ENCODE data around the gene SLC12A7. TPM values are rescaled to one million over a fixed set of nuclear protein-coding genes. Genes with fewer than 3 reads are reported as not detected.

The SLC12A7 gene
- total and polyA plus RNA-seq, 3 donors from 2014 or later: 73.2 to 212 (median 168) TPM

GRCh38 chr5:1041225-1042143 is 70.4 kb downstream of the SLC12A7 start:
- H3K36me3 ChIP-seq (ENCODE audit: low read depth, missing control alignments): no peaks in the 10 kb centered on the region
- no peak overlapping the region for H3K27ac ChIP-seq
- no peaks in the 10 kb centered on the region for H3K27me3 ChIP-seq
- no peaks in the 10 kb centered on the region for H3K9me3 ChIP-seq
- DNase-seq: no peak
- H3K4me1 ChIP-seq: no peaks in the 10 kb centered on the region
- no peak for TF ChIP-seq POLR2A (IDR thresholded peaks at IDR 0.05)
- TF ChIP-seq, protein P1, sequence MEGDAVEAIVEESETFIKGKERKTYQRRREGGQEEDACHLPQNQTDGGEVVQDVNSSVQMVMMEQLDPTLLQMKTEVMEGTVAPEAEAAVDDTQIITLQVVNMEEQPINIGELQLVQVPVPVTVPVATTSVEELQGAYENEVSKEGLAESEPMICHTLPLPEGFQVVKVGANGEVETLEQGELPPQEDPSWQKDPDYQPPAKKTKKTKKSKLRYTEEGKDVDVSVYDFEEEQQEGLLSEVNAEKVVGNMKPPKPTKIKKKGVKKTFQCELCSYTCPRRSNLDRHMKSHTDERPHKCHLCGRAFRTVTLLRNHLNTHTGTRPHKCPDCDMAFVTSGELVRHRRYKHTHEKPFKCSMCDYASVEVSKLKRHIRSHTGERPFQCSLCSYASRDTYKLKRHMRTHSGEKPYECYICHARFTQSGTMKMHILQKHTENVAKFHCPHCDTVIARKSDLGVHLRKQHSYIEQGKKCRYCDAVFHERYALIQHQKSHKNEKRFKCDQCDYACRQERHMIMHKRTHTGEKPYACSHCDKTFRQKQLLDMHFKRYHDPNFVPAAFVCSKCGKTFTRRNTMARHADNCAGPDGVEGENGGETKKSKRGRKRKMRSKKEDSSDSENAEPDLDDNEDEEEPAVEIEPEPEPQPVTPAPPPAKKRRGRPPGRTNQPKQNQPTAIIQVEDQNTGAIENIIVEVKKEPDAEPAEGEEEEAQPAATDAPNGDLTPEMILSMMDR (IDR thresholded peaks at IDR 0.05): no peak
- no peak overlapping the region for H3K4me3 ChIP-seq
- intact Hi-C loops (cut with DNase I; ENCODE audit: low total_unique reads): no loop called here
- WGBS, 2 donors: 68 to 75% methylated on average over 15 of the region's 15 CpGs

DNA sequence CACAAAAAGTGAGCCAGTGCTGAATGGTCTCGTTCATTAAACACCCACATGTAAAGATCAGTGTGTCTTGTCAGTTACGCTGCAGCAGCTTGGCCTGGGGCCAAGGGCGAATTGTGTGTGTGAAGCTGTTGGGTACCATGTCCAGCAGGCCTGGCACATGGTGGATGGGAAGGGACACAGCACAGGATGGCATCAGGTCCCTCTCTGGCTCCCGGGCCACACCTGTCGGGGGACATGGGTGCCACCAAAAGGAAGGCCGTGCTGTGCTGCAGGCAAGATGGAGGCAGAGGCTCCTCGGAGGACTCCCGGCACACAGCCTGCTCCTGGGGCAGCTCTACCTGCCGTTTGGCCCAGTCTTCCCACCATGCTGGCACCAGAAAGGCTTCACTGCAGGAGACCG is 71.3 kb downstream of the SLC12A7 start:
- H3K4me3 ChIP-seq: no peak overlapping the region
- no peaks in the 10 kb centered on the region for H3K4me1 ChIP-seq
- no peak for DNase-seq
- no peaks in the 10 kb centered on the region for H3K9me3 ChIP-seq
- H3K27me3 ChIP-seq: no peaks in the 10 kb centered on the region
- TF ChIP-seq POLR2A (IDR thresholded peaks at IDR 0.05): no peak
- TF ChIP-seq, protein P1 (IDR thresholded peaks at IDR 0.05): no peak
- H3K36me3 ChIP-seq (ENCODE audit: low read depth, missing control alignments): no peaks in the 10 kb centered on the region
- intact Hi-C loops (cut with DNase I; ENCODE audit: low total_unique reads): no loop called here
- H3K27ac ChIP-seq: no peak overlapping the region
- WGBS, 2 donors: 86 to 95% methylated on average over 6 to 10 of the region's 10 CpGs

GRCh38 chr5:1039706-1040260 is 72.1 kb downstream of the SLC12A7 start:
- DNase-seq: no peak
- Histone ChIP-seq H3K36me3 (ENCODE audit: low read depth, missing control alignments) (no peaks in the 10 kb centered on the region), H3K9me3 (no peaks in the 10 kb centered on the region), H3K4me1 (no peaks in the 10 kb centered on the region), H3K4me3 (no peak overlapping the region), H3K27me3 (no peaks in the 10 kb centered on the region), H3K27ac (no peak overlapping the region)
- WGBS, 2 donors: 88 to 95% methylated on average over 15 to 18 of the region's 18 CpGs
- intact Hi-C loops (cut with DNase I; ENCODE audit: low total_unique reads): no loop called here
- TF ChIP-seq, protein P1 (IDR thresholded peaks at IDR 0.05): no peak
- no peak for TF ChIP-seq POLR2A (IDR thresholded peaks at IDR 0.05)

GRCh38 chr5:1039210-1039548 is 72.7 kb downstream of the SLC12A7 start:
- Histone ChIP-seq H3K36me3 (ENCODE audit: low read depth, missing control alignments) (no peaks in the 10 kb centered on the region), H3K27ac (no peak overlapping the region), H3K4me3 (no peak overlapping the region), H3K4me1 (no peaks in the 10 kb centered on the region), H3K9me3 (no peaks in the 10 kb centered on the region), H3K27me3 (no peaks in the 10 kb centered on the region)
- WGBS, 2 donors: 86 to 92% methylated on average over 16 of the region's 16 CpGs
- TF ChIP-seq POLR2A (IDR thresholded peaks at IDR 0.05): no peak
- TF ChIP-seq, protein P1 (IDR thresholded peaks at IDR 0.05): no peak
- no peak for DNase-seq
- intact Hi-C loops (cut with DNase I; ENCODE audit: low total_unique reads): no loop called here

Measured in testis (tissue), 3 donors.